GM12878 (cell line): ENCODE results near the gene GINS1. TPM values are rescaled to one million over a fixed set of nuclear protein-coding genes. Genes with fewer than 3 reads are reported as not detected.

Experiments used
- ATAC-seq: fragments of 200-7000 bp; cut with Tn5 transposase; 3 replicates; pipeline ENCODE4 v1.9.1; 2020; ENCODE audit warnings: mild to moderate bottlenecking, moderate library complexity
- BruUV-seq: library from RNA; stranded (reverse); fragments of 400-500 nt; replicated peaks from 2 replicates; lab custom pipeline; 2021; lab: Mats Ljungman, UMichigan
- CTCF ChIA-PET: fragments of 300-600 bp; sonication (Branson Sonifier 250); formaldehyde crosslinking; extraction: SDS; loops from one replicate; lab custom pipeline; 2021; ENCODE audit warnings: inconsistent platforms; lab: Yijun Ruan, JAX
- POLR2A ChIA-PET: fragments of 350-600 bp; formaldehyde crosslinking; extraction: SDS; loops from one replicate; lab custom pipeline; 2021; ENCODE audit warnings: inconsistent platforms; lab: Charles Lee
- RAD21 ChIA-PET: fragments of 300-600 bp; sonication (Branson Sonifier 250); formaldehyde crosslinking; loops from one replicate; lab custom pipeline; 2023; ENCODE audit warnings: antibody characterized with exemption; ENCODE audit not compliant: unreplicated experiment; lab: Charles Lee
- SMC1A ChIA-PET: fragments of 300-600 bp; sonication (Branson Sonifier 250); formaldehyde crosslinking; loops from one replicate; lab custom pipeline; 2023; ENCODE audit not compliant: unreplicated experiment, uncharacterized antibody; lab: Charles Lee
- DNase-seq: peaks from one replicate; pipeline ENCODE4 v3.0.0-alpha.2; 2011; ENCODE audit warnings: low read depth, low spot score
- FAIRE-seq: peaks from 3 replicates; lab custom pipeline; 2011; peaks lifted over from hg19 to GRCh38; lab: Jason Lieb, UNC
- H2AFZ ChIP-seq: 2 replicates; pipeline ENCODE4 v1.6.0; 2011; ENCODE audit warnings: low read depth, low read length, control low read depth; ENCODE audit not compliant: control insufficient read depth
- H3K27ac ChIP-seq: 2 replicates; pipeline ENCODE4 v1.5.1; 2011; ENCODE audit warnings: control low read depth; ENCODE audit not compliant: control insufficient read depth, insufficient read depth
- H3K27me3 ChIP-seq, 2 experiments: replicated peaks in 1 of 2; 2 replicates each; pipeline versions ENCODE4 v1.6.0 to v1.6.1; 2011; ENCODE audit warnings: low read length in 1 of 2; ENCODE audit not compliant: control insufficient read depth in 2 of 2, insufficient read depth in 2 of 2
- H3K36me3 ChIP-seq, 2 experiments: 2 replicates each; pipeline ENCODE4 v1.5.1; 2011; ENCODE audit warnings: low read length in 1 of 2; ENCODE audit not compliant: control insufficient read depth in 2 of 2, insufficient read depth in 2 of 2
- H3K4me1 ChIP-seq: 2 replicates; pipeline ENCODE4 v1.6.1; 2011; ENCODE audit warnings: mild to moderate bottlenecking, low read length, moderate library complexity, mixed read lengths; ENCODE audit not compliant: control insufficient read depth, insufficient read depth
- H3K4me2 ChIP-seq: 2 replicates; pipeline ENCODE4 v1.6.0; 2011; ENCODE audit warnings: control low read depth; ENCODE audit not compliant: control insufficient read depth, insufficient read depth
- H3K4me3 ChIP-seq: fragments of 200-600 bp; sonication (generic); 2 replicates; pipeline ENCODE4 v1.5.1; 2016
- H3K79me2 ChIP-seq: 2 replicates; pipeline ENCODE4 v1.6.0; 2011; ENCODE audit warnings: low read length; ENCODE audit not compliant: control insufficient read depth, insufficient read depth
- H3K9ac ChIP-seq: 2 replicates; pipeline ENCODE4 v1.8.0; 2011; ENCODE audit warnings: low read length, control low read depth, mixed read lengths; ENCODE audit not compliant: control insufficient read depth, insufficient read depth
- H3K9me3 ChIP-seq: replicated peaks from 3 replicates; pipeline ENCODE4 v1.5.1; 2011; ENCODE audit warnings: mild to moderate bottlenecking, low read length; ENCODE audit not compliant: control insufficient read depth, insufficient read depth
- H4K20me1 ChIP-seq: 2 replicates; pipeline ENCODE4 v1.6.0; 2011; ENCODE audit not compliant: control insufficient read depth, insufficient read depth
- HCFC1 ChIP-seq: fragments of 150-350 bp; IDR thresholded peaks from 2 replicates; pipeline ENCODE4 v1.6.1; 2014; ENCODE audit warnings: low read length
- MEF2A ChIP-seq: IDR thresholded peaks from 2 replicates; pipeline ENCODE4 v1.6.1; 2011; ENCODE audit warnings: low read depth, mild to moderate bottlenecking, low read length, moderate library complexity; ENCODE audit not compliant: insufficient read depth
- NFYB ChIP-seq: IDR thresholded peaks from 2 replicates; pipeline ENCODE4 v1.6.1; 2011; ENCODE audit warnings: low read depth, mild to moderate bottlenecking, low read length, improper control_type of control experiment, moderate library complexity; ENCODE audit not compliant: insufficient read depth
- PBX3 ChIP-seq: IDR thresholded peaks from 2 replicates; pipeline ENCODE4 v1.6.1; 2011; ENCODE audit warnings: mild to moderate bottlenecking, low read depth, low read length, moderate library complexity; ENCODE audit not compliant: insufficient replicate concordance
- RAD51 ChIP-seq: fragments of 450-650 bp; IDR thresholded peaks from 2 replicates; pipeline ENCODE4 v1.6.1; 2016; ENCODE audit warnings: moderate library complexity, mild to moderate bottlenecking, inconsistent platforms
- SIN3A ChIP-seq: IDR thresholded peaks from 2 replicates; pipeline ENCODE4 v1.6.1; 2012; ENCODE audit warnings: low read depth, low read length, improper control_type of control experiment
- SUPT20H ChIP-seq: IDR thresholded peaks from 2 replicates; pipeline ENCODE4 v1.6.1; 2011; ENCODE audit warnings: low read depth, mild to moderate bottlenecking, low read length, moderate library complexity, borderline replicate concordance; ENCODE audit not compliant: control insufficient read depth
- TBL1XR1 ChIP-seq: IDR thresholded peaks from 2 replicates; pipeline ENCODE4 v1.6.1; 2012; ENCODE audit warnings: low read depth, low read length, improper control_type of control experiment
- ZNF217 ChIP-seq: fragments of 450-650 bp; IDR thresholded peaks from 2 replicates; pipeline ENCODE4 v1.6.1; 2017; ENCODE audit warnings: antibody characterized with exemption, mild to moderate bottlenecking
- WGBS: methylation state at CpG from one replicate; pipeline ENCODE4 v1.1.6; 2016; ENCODE audit warnings: low lambda C conversion rate; ENCODE audit not compliant: insufficient replicate concordance, insufficient coverage; ENCODE audit errors: missing lambda C conversion rate; 5-methylcytosine and 5-hydroxymethylcytosine counted together
- in situ Hi-C: fragments of 300-500 bp; cut with MboI; formaldehyde crosslinking; loops from 9 replicates; pipeline ENCODE4 v1.14.3; 2018; ENCODE audit warnings: mixed read lengths
- intact Hi-C: fragments of 100-400 bp; cut with micrococcal nuclease; formaldehyde crosslinking; loops from one replicate; pipeline ENCODE4 v1.14.2; 2022; ENCODE audit not compliant: unreplicated experiment
- polyA plus RNA-seq, 11 experiments: library from polyadenylated mRNA; depleted of rRNA in 4 of 11; unstranded in 6 of 11; stranded (reverse) in 5 of 11; fragments of >200 nt; fragmentation: Nextera tagmentation in 4 of 11; fragmentation: Illumina TruSeq in 1 of 11; extraction: Ambion mirVana in 4 of 11; extraction: Trizol in 1 of 11; gene quantifications; 1 replicate in 1 of 11; 2 replicates in 10 of 11; pipeline versions ENCODE4 v1.2.1 to v1.2.3, GENCODE V29; 2011 to 2016; ENCODE audit warnings: inconsistent platforms in 2 of 11, missing spikeins in 2 of 11, low read depth in 1 of 11
- total RNA-seq, 4 experiments: library from RNA; depleted of rRNA in 3 of 4; stranded (reverse); fragments of >200 nt in 3 of 4; fragmentation: Illumina TruSeq in 1 of 4; extraction: Trizol in 1 of 4; gene quantifications; 2 replicates each; pipeline versions ENCODE4 v1.2.1 to v1.2.3, GENCODE V29; 2013 to 2021

The GINS1 gene
- total and polyA plus RNA-seq, 10 of the 15 experiments (the other 5 are each of a cell fraction or from before 2014, with no cell fraction given), result 13.0 to 44.6 (median 30.3) TPM

- no peak for DNase-seq
- no peak for ATAC-seq
- Histone ChIP-seq H3K79me2 (peaks cover 27% of the 10 kb centered on the region), H3K9ac (peak overlapping the region; percentile 98), H3K9me3 (no peaks in the 10 kb centered on the region; the same call in 2 of the 3 replicates), H2AFZ (no peak overlapping the region), H3K27me3 (no peaks in the 10 kb centered on the region), H4K20me1 (no peaks in the 10 kb centered on the region), H3K4me3 (peak overlapping the region; percentile 87), H3K4me1 (peaks cover 9% of the 10 kb centered on the region), H3K36me3 (peaks cover 0 to 4% of the 10 kb centered on the region in 2 experiments; a peak in 2 of 4 replicates), H3K27ac (peak overlapping the region; percentile 93; the same call in 1 of the 2 replicates), H3K4me2 (peak overlapping the region; percentile 48)
- RAD21 ChIA-PET, result interaction anchor here (1.7 to 1.8 kb wide), 2 partner anchors 14 to 161 kb away, joined by 5 to 7 read pairs; partner anchors contain the start of gene PYGB
- no peak for FAIRE-seq
- no TSS peak for BruUV-seq
- intact Hi-C loops (no loop called here), in situ Hi-C loops (loop anchor here (10.0 kb wide), 1 partner anchor 354 kb away; the partner anchor contains the start of gene ACSS1)
- POLR2A ChIA-PET, result interaction anchor here (1.1 kb wide), 1 partner anchor 27 kb away, joined by 3 read pairs; no protein-coding TSS in a partner anchor
- CTCF ChIA-PET, result interaction anchor here (1.1 to 3.7 kb wide), 3 partner anchors 11 to 415 kb away, joined by 3 to 40 read pairs (median 4); no protein-coding TSS in a partner anchor
- WGBS, result 95% methylated on average over 5 of the region's 5 CpGs
- SMC1A ChIA-PET, result interaction anchor here (0.9 to 3.3 kb wide), 5 partner anchors 10 to 242 kb away, joined by 3 to 26 read pairs (median 3); no protein-coding TSS in a partner anchor
- TF ChIP-seq TBL1XR1 (no peak), RAD51 (peak; percentile 31; the same call in 1 of the 2 replicates), NFYB (0 out of 2 replicates have a peak, but pooled peaks have one; percentile 38)
Measured at GRCh38 chr20:25408890-25409289, 1.4 kb downstream of the GINS1 start.

GRCh38 chr20:25418776-25419175 lies 11.3 kb downstream of the GINS1 start:
- WGBS, result 11% methylated on average over 1 of the region's 1 CpG
- FAIRE-seq (no peak), ATAC-seq (no peak), DNase-seq (no peak)
- H3K9me3 ChIP-seq, result no peaks in the 10 kb centered on the region
- H3K27me3 ChIP-seq, result no peaks in the 10 kb centered on the region
- CTCF ChIA-PET, result interaction anchor here (1.4 kb wide), 1 partner anchor 20 kb away, joined by 3 read pairs; no protein-coding TSS in a partner anchor
- SMC1A ChIA-PET, result interaction anchor here (1.0 kb wide), 1 partner anchor 32 kb away, joined by 4 read pairs; no protein-coding TSS in a partner anchor
- in situ Hi-C loops (loop anchor here (10.0 kb wide), 1 partner anchor 276 kb away; the partner anchor contains the start of gene ZNF337), intact Hi-C loops (no loop called here)
- no peak overlapping the region for H3K9ac ChIP-seq
- TF ChIP-seq SIN3A (no peak), ZNF217 (no peak), SUPT20H (no peak), HCFC1 (no peak), PBX3 (no peak), MEF2A (no peak)
- POLR2A ChIA-PET, result interaction anchor here (0.6 to 1.0 kb wide), 3 partner anchors 11 to 115 kb away, joined by 3 to 5 read pairs (median 3); partner anchors contain the start of gene GINS1
- BruUV-seq, result no TSS peak
- H3K27ac ChIP-seq, result no peak overlapping the region
- no peaks in the 10 kb centered on the region for H3K4me1 ChIP-seq
- H3K36me3 ChIP-seq, result peaks cover 1 to 19% of the 10 kb centered on the region in 2 experiments; a peak in 3 of 4 replicates
- H4K20me1 ChIP-seq, result no peaks in the 10 kb centered on the region
- no peak overlapping the region for H3K4me3 ChIP-seq
- no peak overlapping the region for H3K4me2 ChIP-seq
- RAD21 ChIA-PET, result no interaction called here
- no peak overlapping the region for H2AFZ ChIP-seq
- no peaks in the 10 kb centered on the region for H3K79me2 ChIP-seq
